DMS114 treated with DMSO at 0.1 percent for 48 hours (cell line): ENCODE measurements around the gene SOS1.

Source experiments
- DNase-seq: peaks from one replicate; lab custom pipeline; 2025; ENCODE audit not compliant: unreplicated experiment; lab: John Stamatoyannopoulos, UW

SOS1 gene

GRCh38 chr2:38935568-38936172, 185.2 kb downstream of the SOS1 start:
- no peak for DNase-seq

- no peak for DNase-seq
These were observed 186.1 kb downstream of the SOS1 start for GRCh38 chr2:38934742-38935141.

- no peak for DNase-seq
These were observed 187.2 kb downstream of the SOS1 start for GRCh38 chr2:38933653-38934052.

- no peak for DNase-seq
These were observed 188.3 kb downstream of the SOS1 start for GRCh38 chr2:38932586-38932985.
